GM21737 (cell line): ENCODE results near the gene EPC1.
"Not testable (repeated sequence)": the region's sequence is repeated elsewhere in the genome, so short reads cannot be mapped to it uniquely, and the experiment has no call there.

ENCODE experiments used
- ATAC-seq: cut with Tn5 transposase; IDR thresholded peaks from one replicate; pipeline ENCODE4 v1.9.1; 2021; ENCODE audit warnings: mild to moderate bottlenecking, moderate library complexity; ENCODE audit not compliant: unreplicated experiment

Gene EPC1

GRCh38 chr10:32240471-32240870 is 106.5 kb downstream of the EPC1 start:
- no peak for ATAC-seq

GRCh38 chr10:32239769-32240168 is 107.2 kb downstream of the EPC1 start:
- ATAC-seq: no peak

GRCh38 chr10:32237644-32238345 is 109.2 kb downstream of the EPC1 start:
- ATAC-seq: no peak

GRCh38 chr10:32234471-32234870 is 112.5 kb downstream of the EPC1 start:
- ATAC-seq: no peak

- not testable (repeated sequence) for ATAC-seq
These were observed 113.6 kb downstream of the EPC1 start for GRCh38 chr10:32233375-32233774.

- no peak for ATAC-seq
These were observed 114.6 kb downstream of the EPC1 start for GRCh38 chr10:32232378-32232777.

GRCh38 chr10:32229788-32230187 is 117.2 kb downstream of the EPC1 start:
- ATAC-seq: not testable (repeated sequence)

GRCh38 chr10:32229170-32229569 is 117.8 kb downstream of the EPC1 start:
- ATAC-seq: no peak

- ATAC-seq: no peak
These were observed 119.2 kb downstream of the EPC1 start for GRCh38 chr10:32227802-32228201.

GRCh38 chr10:32226624-32227023 is 120.3 kb downstream of the EPC1 start:
- no peak for ATAC-seq

- no peak for ATAC-seq
These were observed 121.0 kb downstream of the EPC1 start for GRCh38 chr10:32225976-32226375.

GRCh38 chr10:32222376-32222775 is 124.6 kb downstream of the EPC1 start:
- ATAC-seq: not testable (repeated sequence)

- ATAC-seq: not testable (repeated sequence)
These were observed 127.8 kb downstream of the EPC1 start for GRCh38 chr10:32219156-32219555.

GRCh38 chr10:32218206-32219044 is 128.5 kb downstream of the EPC1 start:
- ATAC-seq: not testable (repeated sequence)
